RWPE2 (cell line): ENCODE results near the gene MALRD1.

Experiments
- ATAC-seq: fragments of 200-7000 bp; cut with Tn5 transposase; 3 replicates; pipeline ENCODE4 v1.9.1; 2021; ENCODE audit warnings: low read depth
- DNase-seq: peaks from one replicate; pipeline ENCODE4 v3.0.0-alpha.2; 2020; ENCODE audit warnings: low spot score
- H3K27ac ChIP-seq: fragments of 450-650 bp; 2 replicates; pipeline ENCODE4 v1.5.1; 2017; ENCODE audit warnings: mild to moderate bottlenecking; ENCODE audit not compliant: poor library complexity, severe bottlenecking
- H3K27me3 ChIP-seq: fragments of 250-450 bp; sonication (Bioruptor Pico); 2 replicates; pipeline ENCODE4 v1.5.1; 2021; ENCODE audit warnings: mild to moderate bottlenecking, moderate library complexity; ENCODE audit not compliant: insufficient read depth, poor library complexity, severe bottlenecking
- H3K36me3 ChIP-seq: fragments of 250-450 bp; sonication (Bioruptor Pico); 2 replicates; pipeline ENCODE4 v1.5.1; 2020; ENCODE audit warnings: low read depth, mild to moderate bottlenecking, moderate library complexity
- H3K4me1 ChIP-seq: fragments of 250-450 bp; sonication (Bioruptor Pico); 2 replicates; pipeline ENCODE4 v1.5.1; 2021; ENCODE audit warnings: mild to moderate bottlenecking, moderate library complexity; ENCODE audit not compliant: insufficient read depth, poor library complexity, severe bottlenecking
- H3K4me3 ChIP-seq: fragments of 250-450 bp; sonication (Bioruptor Pico); 2 replicates; pipeline ENCODE4 v1.5.1; 2021; ENCODE audit warnings: mild to moderate bottlenecking, moderate library complexity; ENCODE audit not compliant: severe bottlenecking
- H3K9me3 ChIP-seq: fragments of 250-450 bp; sonication (Bioruptor Pico); 2 replicates; pipeline ENCODE4 v1.5.1; 2021; ENCODE audit warnings: mild to moderate bottlenecking, moderate library complexity; ENCODE audit not compliant: severe bottlenecking
- CTCF ChIP-seq: fragments of 450-650 bp; IDR thresholded peaks from one replicate; pipeline ENCODE4 v1.5.1; 2017; ENCODE audit warnings: mild to moderate bottlenecking, moderate library complexity; ENCODE audit not compliant: poor library complexity, severe bottlenecking

The MALRD1 gene

GRCh38 chr10:19713800-19714525 lies 665.4 kb downstream of the MALRD1 start:
- Histone ChIP-seq H3K4me3 (no peak overlapping the region), H3K27ac (no peak overlapping the region), H3K4me1 (no peaks in the 10 kb centered on the region), H3K27me3 (no peaks in the 10 kb centered on the region), H3K9me3 (no peaks in the 10 kb centered on the region), H3K36me3 (no peaks in the 10 kb centered on the region)
- no peak for DNase-seq
- no peak for ATAC-seq
- TF ChIP-seq CTCF: no peak

- no peaks in the 10 kb centered on the region for H3K27me3 ChIP-seq
- ATAC-seq (no peak), DNase-seq (no peak)
- H3K4me3 ChIP-seq: no peak overlapping the region
- no peak overlapping the region for H3K27ac ChIP-seq
- H3K4me1 ChIP-seq: no peaks in the 10 kb centered on the region
- H3K36me3 ChIP-seq: no peaks in the 10 kb centered on the region
- no peaks in the 10 kb centered on the region for H3K9me3 ChIP-seq
- no peak for TF ChIP-seq CTCF
Measured at GRCh38 chr10:19719284-19719683, 670.7 kb downstream of the MALRD1 start.

- Histone ChIP-seq H3K4me1 (no peaks in the 10 kb centered on the region), H3K9me3 (no peaks in the 10 kb centered on the region)
- no peak for ATAC-seq
Measured at GRCh38 chr10:19724287-19724686, 675.7 kb downstream of the MALRD1 start.

GRCh38 chr10:19728376-19728775 lies 679.8 kb downstream of the MALRD1 start:
- no peaks in the 10 kb centered on the region for H3K9me3 ChIP-seq
- ATAC-seq (no peak), DNase-seq (no peak)
- H3K4me3 ChIP-seq: no peak overlapping the region
- H3K27ac ChIP-seq: no peak overlapping the region
- no peaks in the 10 kb centered on the region for H3K36me3 ChIP-seq
- H3K27me3 ChIP-seq: no peaks in the 10 kb centered on the region
- TF ChIP-seq CTCF: no peak
- H3K4me1 ChIP-seq: no peaks in the 10 kb centered on the region

More at GRCh38 chr10:19724287-19724686, 675.7 kb downstream of the MALRD1 start:
- DNase-seq: no peak
- no peak for TF ChIP-seq CTCF
- Histone ChIP-seq H3K36me3 (no peaks in the 10 kb centered on the region), H3K27ac (no peak overlapping the region), H3K27me3 (no peaks in the 10 kb centered on the region), H3K4me3 (no peak overlapping the region)

- Histone ChIP-seq H3K27me3 (no peaks in the 10 kb centered on the region), H3K4me3 (no peak overlapping the region), H3K9me3 (no peaks in the 10 kb centered on the region), H3K27ac (no peak overlapping the region), H3K4me1 (no peaks in the 10 kb centered on the region), H3K36me3 (no peaks in the 10 kb centered on the region)
- DNase-seq (no peak), ATAC-seq (no peak)
- no peak for TF ChIP-seq CTCF
Measured at GRCh38 chr10:19728964-19729363, 680.4 kb downstream of the MALRD1 start.
